Endothelial cell of umbilical vein (primary cell): ENCODE data around the gene MAP2K4. TPM values are rescaled to one million over a fixed set of nuclear protein-coding genes. Genes with fewer than 3 reads are reported as not detected.

Experiments used
- BruUV-seq: library from RNA; stranded (reverse); fragments of 400-500 nt; replicated peaks from 2 replicates; lab custom pipeline; 2021; lab: Mats Ljungman, UMichigan
- CTCF ChIA-PET: fragments of 300-600, 350-600 bp; sonication (Branson Sonifier 250); formaldehyde crosslinking; loops from one replicate; lab custom pipeline; 2021; ENCODE audit warnings: antibody characterized with exemption, inconsistent platforms; lab: Charles Lee
- POLR2A ChIA-PET: fragments of 300-600, 350-600 bp; sonication (Branson Sonifier 250); formaldehyde crosslinking; loops from one replicate; lab custom pipeline; 2021; ENCODE audit warnings: antibody characterized with exemption, inconsistent platforms; lab: Charles Lee
- DNase-seq: peaks from one replicate; pipeline ENCODE4 v3.0.0-alpha.2; 2011; ENCODE audit warnings: low read depth, low spot score
- FAIRE-seq: peaks from 2 replicates; lab custom pipeline; 2011; peaks lifted over from hg19 to GRCh38; lab: Jason Lieb, UNC
- H2AFZ ChIP-seq: 2 replicates; pipeline ENCODE4 v1.6.0; 2012; ENCODE audit warnings: low read depth, low read length, control low read depth, inconsistent platforms
- H3K27ac ChIP-seq: 2 replicates; pipeline ENCODE4 v1.5.1; 2011; ENCODE audit warnings: low read depth, mild to moderate bottlenecking, control low read depth, low read length, moderate library complexity; ENCODE audit not compliant: insufficient read depth
- H3K27me3 ChIP-seq, 2 experiments: 2 replicates each; pipeline versions ENCODE4 v1.6.0 to v1.6.1; 2011; ENCODE audit warnings: low read length in 2 of 2, mixed read lengths in 1 of 2; ENCODE audit not compliant: control insufficient read depth in 2 of 2, insufficient read depth in 2 of 2
- H3K36me3 ChIP-seq, 2 experiments: 2 replicates in 1 of 2; 3 replicates in 1 of 2; pipeline ENCODE4 v1.5.1; 2011; ENCODE audit warnings: low read length in 2 of 2, mild to moderate bottlenecking in 1 of 2, moderate library complexity in 1 of 2; ENCODE audit not compliant: control insufficient read depth in 2 of 2, insufficient read depth in 2 of 2; ENCODE audit errors: extremely low read depth in 1 of 2
- H3K4me1 ChIP-seq: 3 replicates; pipeline ENCODE4 v1.5.1; 2011; ENCODE audit warnings: mild to moderate bottlenecking, low read length; ENCODE audit not compliant: control insufficient read depth, insufficient read depth; ENCODE audit errors: extremely low read depth
- H3K4me2 ChIP-seq: 2 replicates; pipeline ENCODE4 v1.6.1; 2011; ENCODE audit warnings: low read length, control low read depth, mixed read lengths; ENCODE audit not compliant: insufficient read depth
- H3K4me3 ChIP-seq, 3 experiments: fragments of 200-600 bp in 1 of 3; sonication (generic), shearing (Covaris generic) in 1 of 3; replicated peaks in 1 of 3; 2 replicates each; pipeline ENCODE4 v1.5.1; 2011 to 2016; ENCODE audit warnings: control low read depth in 3 of 3, low read length in 3 of 3, mild to moderate bottlenecking in 2 of 3, inconsistent platforms in 1 of 3, low read depth in 1 of 3, moderate library complexity in 1 of 3; ENCODE audit not compliant: insufficient read depth in 1 of 3
- H3K79me2 ChIP-seq: 2 replicates; pipeline ENCODE4 v1.6.0; 2012; ENCODE audit warnings: low read length, inconsistent platforms; ENCODE audit not compliant: control insufficient read depth, insufficient read depth
- H3K9ac ChIP-seq: replicated peaks from 2 replicates; pipeline ENCODE3; 2011; ENCODE audit warnings: low read length, control low read depth; ENCODE audit not compliant: insufficient read depth; ENCODE audit errors: extremely low read depth
- H3K9me1 ChIP-seq: replicated peaks from 3 replicates; pipeline ENCODE4 v1.6.0; 2011; ENCODE audit warnings: mild to moderate bottlenecking, low read length; ENCODE audit not compliant: control insufficient read depth, insufficient read depth; ENCODE audit errors: extremely low read depth
- H3K9me3 ChIP-seq: replicated peaks from 2 replicates; pipeline ENCODE4 v1.5.1; 2012; ENCODE audit warnings: low read length, inconsistent platforms; ENCODE audit not compliant: control insufficient read depth, insufficient read depth
- H4K20me1 ChIP-seq: replicated peaks from 2 replicates; pipeline ENCODE3; 2011; ENCODE audit warnings: mild to moderate bottlenecking, low read length; ENCODE audit not compliant: control insufficient read depth, insufficient read depth; ENCODE audit errors: extremely low read depth
- CTCF ChIP-seq, 2 donors: IDR thresholded peaks; 1 replicate in 1 of 2; 2 replicates in 1 of 2; pipeline ENCODE4 v1.5.1; 2011; ENCODE audit warnings: low read length in 2 of 2, mild to moderate bottlenecking in 2 of 2, moderate library complexity in 2 of 2, control low read depth in 1 of 2, inconsistent platforms in 1 of 2, low read depth in 1 of 2; ENCODE audit not compliant: insufficient read depth in 1 of 2; ENCODE audit errors: extremely low read depth in 1 of 2
- EZH2 ChIP-seq: IDR thresholded peaks from 2 replicates; pipeline ENCODE4 v1.6.1; 2012; ENCODE audit warnings: borderline replicate concordance, low read depth, mild to moderate bottlenecking, moderate library complexity, low read length, inconsistent platforms; ENCODE audit not compliant: severe bottlenecking
- FOS ChIP-seq: IDR thresholded peaks from 2 replicates; pipeline ENCODE4 v1.6.1; 2011; ENCODE audit warnings: mild to moderate bottlenecking, low read length, moderate library complexity, borderline replicate concordance; ENCODE audit not compliant: insufficient read depth
- GATA2 ChIP-seq: IDR thresholded peaks from 2 replicates; pipeline ENCODE4 v1.7.0; 2011; ENCODE audit warnings: low read depth, mild to moderate bottlenecking, moderate library complexity, mixed read lengths, low read length; ENCODE audit not compliant: insufficient read length, insufficient read depth
- JUN ChIP-seq: IDR thresholded peaks from 2 replicates; pipeline ENCODE4 v1.6.1; 2011; ENCODE audit warnings: borderline replicate concordance, low read depth; ENCODE audit not compliant: insufficient read length, insufficient read depth
- MYC ChIP-seq: IDR thresholded peaks from one replicate; pipeline ENCODE4 v1.6.1; 2011; ENCODE audit warnings: mild to moderate bottlenecking, low read depth, low read length
- POLR2A ChIP-seq: IDR thresholded peaks from 2 replicates; pipeline ENCODE4 v1.6.1; 2012; ENCODE audit warnings: low read depth, mild to moderate bottlenecking, control low read depth, low read length
- POLR2AphosphoS5 ChIP-seq: IDR thresholded peaks from 2 replicates; pipeline ENCODE4 v1.6.1; 2012; ENCODE audit warnings: low read depth, mild to moderate bottlenecking, control low read depth, low read length, moderate library complexity; ENCODE audit not compliant: insufficient read depth
- dilution Hi-C: fragments of 300-500 bp; cut with MboI; formaldehyde crosslinking; loops from one replicate; pipeline ENCODE4 v1.15.0; 2019; ENCODE audit warnings: low sequenced_read_pairs; ENCODE audit not compliant: extremely low pct_ligation_motif_present
- intact Hi-C: fragments of 100-400 bp; cut with micrococcal nuclease; formaldehyde crosslinking; loops from one replicate; pipeline ENCODE4 v1.10.0; 2022
- polyA plus RNA-seq, 4 experiments: library from polyadenylated mRNA; depleted of rRNA in 3 of 4; stranded (reverse) in 3 of 4; unstranded in 1 of 4; fragments of >200 nt; gene quantifications; 2 replicates each; pipeline versions ENCODE4 v1.2.1 to v1.2.3, GENCODE V29; 2011 to 2012; ENCODE audit warnings: missing spikeins in 1 of 4
- total RNA-seq: library from RNA; stranded (reverse); gene quantifications from 2 replicates; pipeline ENCODE4 v1.2.3, GENCODE V29; 2021
- TF ChIP-seq, protein P1 (sequence below): IDR thresholded peaks from 2 replicates; pipeline ENCODE4 v1.6.1; 2011; ENCODE audit not compliant: insufficient read depth, insufficient read length

The MAP2K4 gene
- total and polyA plus RNA-seq, 2 donors (not counting 3 experiments of a cell fraction or from before 2014, with no cell fraction given), result 8.6 to 17.5 TPM

GRCh38 chr17:12127177-12127576, 106.5 kb downstream of the MAP2K4 start:
- POLR2A ChIA-PET, result no interaction called here
- no peak for TF ChIP-seq POLR2AphosphoS5
- BruUV-seq, result no TSS peak
- Histone ChIP-seq H3K27ac (no peak overlapping the region), H3K9me1 (no peaks in the 10 kb centered on the region), H3K27me3 (no peaks in the 10 kb centered on the region), H3K79me2 (no peaks in the 10 kb centered on the region), H3K4me3 (no peak overlapping the region), H3K36me3 (peaks cover 0 to 6% of the 10 kb centered on the region in 2 experiments), H3K4me1 (no peaks in the 10 kb centered on the region), H3K4me2 (no peak overlapping the region), H2AFZ (no peak overlapping the region), H4K20me1 (no peaks in the 10 kb centered on the region), H3K9ac (no peak overlapping the region), H3K9me3 (no peaks in the 10 kb centered on the region)
- CTCF ChIA-PET, result interaction anchor here (1.5 kb wide), 1 partner anchor 19 kb away, joined by 3 read pairs; no protein-coding TSS in a partner anchor
- dilution Hi-C loops (no loop called here), intact Hi-C loops (no loop called here)
- DNase-seq, result no peak
- no peak for FAIRE-seq

DNA sequence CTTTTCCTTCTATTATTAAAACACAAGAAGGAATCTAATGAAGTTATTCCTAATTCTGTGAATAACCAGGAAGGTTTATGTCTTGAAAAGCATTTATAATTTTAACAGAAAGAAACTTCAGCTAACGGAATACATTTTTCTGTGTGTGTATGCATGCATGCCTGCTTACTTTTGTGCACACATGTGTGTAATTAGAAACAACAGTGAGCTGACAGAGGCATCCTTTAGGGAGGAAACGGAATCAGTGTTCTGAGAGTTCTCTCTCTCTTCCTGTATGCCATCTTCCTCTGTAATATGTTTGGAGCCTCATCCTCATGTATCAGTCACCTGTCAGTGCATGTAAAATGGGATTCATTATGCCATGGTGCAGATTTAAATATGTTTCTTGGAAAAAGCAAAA, 107.0 kb downstream of the MAP2K4 start:
- no peak for FAIRE-seq
- Histone ChIP-seq H3K4me3 (no peak overlapping the region), H4K20me1 (no peaks in the 10 kb centered on the region), H3K4me2 (no peak overlapping the region), H3K9me1 (no peaks in the 10 kb centered on the region), H3K4me1 (no peaks in the 10 kb centered on the region), H3K27me3 (no peaks in the 10 kb centered on the region), H3K36me3 (peaks cover 0 to 6% of the 10 kb centered on the region in 2 experiments), H2AFZ (no peak overlapping the region), H3K9ac (no peak overlapping the region), H3K9me3 (no peaks in the 10 kb centered on the region), H3K79me2 (no peaks in the 10 kb centered on the region), H3K27ac (no peak overlapping the region)
- POLR2A ChIA-PET, result no interaction called here
- no TSS peak for BruUV-seq
- intact Hi-C loops, result no loop called here
- no peak for TF ChIP-seq MYC
- TF ChIP-seq GATA2, result no peak
- no peak for TF ChIP-seq JUN
- TF ChIP-seq FOS, result no peak
- no peak for TF ChIP-seq POLR2A
- TF ChIP-seq, protein P1, sequence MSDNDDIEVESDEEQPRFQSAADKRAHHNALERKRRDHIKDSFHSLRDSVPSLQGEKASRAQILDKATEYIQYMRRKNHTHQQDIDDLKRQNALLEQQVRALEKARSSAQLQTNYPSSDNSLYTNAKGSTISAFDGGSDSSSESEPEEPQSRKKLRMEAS, result no peak
- TF ChIP-seq POLR2AphosphoS5, result no peak
- TF ChIP-seq EZH2, result no peak
- no peak for TF ChIP-seq CTCF (IDR thresholded peaks at IDR 0.05; ENCODE audit: extremely low read depth in 1 of 2, insufficient read depth in 1 of 2, low read depth in 1 of 2, low read length in 2 of 2)
- DNase-seq, result no peak
- CTCF ChIA-PET, result interaction anchor here (1.5 kb wide), 1 partner anchor 19 kb away, joined by 3 read pairs; no protein-coding TSS in a partner anchor
- dilution Hi-C loops, result no loop called here
